ENCODE results near the gene ANK3. TPM values are rescaled to one million over a fixed set of nuclear protein-coding genes. Genes with fewer than 3 reads are reported as not detected.

The ANK3 gene
- total and polyA plus RNA-seq, 2 donors (not counting 3 experiments of a cell fraction or from before 2014, with no cell fraction given), result 0.88 to 8.5 TPM

DNA sequence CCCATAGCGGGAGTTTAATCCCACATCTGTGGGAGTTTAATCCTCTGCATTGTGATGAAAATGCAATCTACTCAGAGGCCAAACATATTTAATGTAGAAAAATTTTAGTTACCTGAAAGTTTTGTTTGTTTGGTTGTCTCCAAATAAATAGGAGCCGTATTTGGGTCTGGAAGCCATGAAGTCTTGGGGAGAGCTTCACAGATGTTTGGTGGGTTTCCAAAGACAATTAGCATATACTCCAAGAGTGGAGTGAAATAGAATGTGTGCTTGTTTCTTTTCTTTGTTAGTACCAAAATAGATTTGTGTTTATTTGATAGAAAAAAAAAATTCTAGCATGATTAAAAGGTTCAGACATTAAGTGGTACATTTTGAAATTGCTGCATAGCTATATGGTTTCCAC lies 50.9 kb downstream of the ANK3 start:
- CTCF ChIA-PET, result interaction anchor here (1.6 kb wide), 1 partner anchor 21 kb away, joined by 3 read pairs; no protein-coding TSS in a partner anchor
- no peaks in the 10 kb centered on the region for H3K36me3 ChIP-seq (ENCODE audit: control insufficient read depth in 2 of 2, extremely low read depth in 1 of 2, insufficient read depth in 2 of 2, low read length in 2 of 2)
- H3K27ac ChIP-seq (ENCODE audit: insufficient read depth, low read depth, low read length), result no peak overlapping the region
- FAIRE-seq, result no peak
- H3K4me3 ChIP-seq (replicated peaks in 1 of 3; ENCODE audit: insufficient read depth in 1 of 3, low read depth in 1 of 3, low read length in 3 of 3), result no peak overlapping the region
- H3K4me1 ChIP-seq (ENCODE audit: control insufficient read depth, extremely low read depth, insufficient read depth, low read length), result no peaks in the 10 kb centered on the region
- no peaks in the 10 kb centered on the region for H3K79me2 ChIP-seq (ENCODE audit: control insufficient read depth, insufficient read depth, low read length)
- H3K9me3 ChIP-seq (replicated peaks; ENCODE audit: control insufficient read depth, insufficient read depth, low read length), result no peaks in the 10 kb centered on the region
- no peaks in the 10 kb centered on the region for H3K9me1 ChIP-seq (replicated peaks; ENCODE audit: control insufficient read depth, extremely low read depth, insufficient read depth, low read length)
- H3K27me3 ChIP-seq (ENCODE audit: control insufficient read depth in 2 of 2, insufficient read depth in 2 of 2, low read length in 2 of 2), result no peaks in the 10 kb centered on the region
- TF ChIP-seq MYC (IDR thresholded peaks at IDR 0.05; ENCODE audit: low read depth, low read length), result no peak
- no peak for TF ChIP-seq EZH2 (IDR thresholded peaks at IDR 0.05; ENCODE audit: borderline replicate concordance, low read depth, low read length, severe bottlenecking)
- no peak for TF ChIP-seq FOS (IDR thresholded peaks at IDR 0.05; ENCODE audit: borderline replicate concordance, insufficient read depth, low read length)
- intact Hi-C loops (cut with micrococcal nuclease) (loop anchor here (5.0 kb wide), 1 partner anchor 131 kb away; no protein-coding TSS in a partner anchor), dilution Hi-C loops (cut with MboI; ENCODE audit: extremely low pct_ligation_motif_present, low sequenced_read_pairs) (no loop called here)
- POLR2A ChIA-PET, result no interaction called here
- H3K9ac ChIP-seq (replicated peaks; ENCODE audit: extremely low read depth, insufficient read depth, low read length), result no peak overlapping the region
- no peak for DNase-seq (ENCODE audit: low read depth, low spot score)
- H4K20me1 ChIP-seq (replicated peaks; ENCODE audit: control insufficient read depth, extremely low read depth, insufficient read depth, low read length), result no peaks in the 10 kb centered on the region
- H2AFZ ChIP-seq (ENCODE audit: low read depth, low read length), result no peak overlapping the region
- BruUV-seq (replicated peaks), result no TSS peak
- H3K4me2 ChIP-seq (ENCODE audit: insufficient read depth, low read length), result no peak overlapping the region

DNA sequence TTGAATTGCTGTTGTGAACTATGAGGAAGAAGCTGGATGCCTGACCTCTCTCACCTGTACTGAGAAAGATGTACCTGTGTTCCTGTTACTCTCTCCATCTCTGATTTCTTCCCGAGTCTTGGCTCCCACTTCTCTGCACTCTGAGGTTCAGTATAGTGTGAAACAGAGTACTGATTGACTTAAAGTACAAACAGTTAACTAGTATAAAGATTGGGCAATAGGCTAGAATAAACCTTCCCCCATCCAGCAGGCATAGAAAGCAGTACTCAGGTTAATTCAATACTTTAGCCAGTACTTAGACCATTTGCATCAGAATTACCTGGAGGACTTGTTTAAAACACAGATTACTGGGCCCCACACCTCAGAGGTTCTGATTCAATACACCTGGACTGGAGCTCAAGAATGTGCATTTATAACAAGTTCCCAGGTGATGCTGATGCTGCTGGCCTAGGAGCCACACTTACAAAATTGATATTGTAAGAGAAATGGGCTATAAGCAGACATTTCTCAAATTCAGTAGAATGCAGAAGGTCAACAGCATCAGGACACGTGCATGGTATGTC lies 51.6 kb downstream of the ANK3 start:
- Histone ChIP-seq H3K4me3 (replicated peaks in 1 of 3; ENCODE audit: insufficient read depth in 1 of 3, low read depth in 1 of 3, low read length in 3 of 3) (no peak overlapping the region), H3K27ac (ENCODE audit: insufficient read depth, low read depth, low read length) (no peak overlapping the region), H3K4me2 (ENCODE audit: insufficient read depth, low read length) (no peak overlapping the region), H2AFZ (ENCODE audit: low read depth, low read length) (no peak overlapping the region), H3K79me2 (ENCODE audit: control insufficient read depth, insufficient read depth, low read length) (no peaks in the 10 kb centered on the region), H3K9me1 (replicated peaks; ENCODE audit: control insufficient read depth, extremely low read depth, insufficient read depth, low read length) (no peaks in the 10 kb centered on the region), H3K4me1 (ENCODE audit: control insufficient read depth, extremely low read depth, insufficient read depth, low read length) (no peaks in the 10 kb centered on the region), H3K27me3 (ENCODE audit: control insufficient read depth in 2 of 2, insufficient read depth in 2 of 2, low read length in 2 of 2) (no peaks in the 10 kb centered on the region), H4K20me1 (replicated peaks; ENCODE audit: control insufficient read depth, extremely low read depth, insufficient read depth, low read length) (no peaks in the 10 kb centered on the region), H3K9me3 (replicated peaks; ENCODE audit: control insufficient read depth, insufficient read depth, low read length) (no peaks in the 10 kb centered on the region), H3K9ac (replicated peaks; ENCODE audit: extremely low read depth, insufficient read depth, low read length) (no peak overlapping the region), H3K36me3 (ENCODE audit: control insufficient read depth in 2 of 2, extremely low read depth in 1 of 2, insufficient read depth in 2 of 2, low read length in 2 of 2) (no peaks in the 10 kb centered on the region)
- CTCF ChIA-PET, result interaction anchor here (0.9 to 1.6 kb wide), 3 partner anchors 16 to 223 kb away, joined by 3 to 6 read pairs (median 3); no protein-coding TSS in a partner anchor
- no peak for DNase-seq (ENCODE audit: low read depth, low spot score)
- no TSS peak for BruUV-seq (replicated peaks)
- intact Hi-C loops (cut with micrococcal nuclease) (loop anchor here (5.0 kb wide), 1 partner anchor 131 kb away; no protein-coding TSS in a partner anchor), dilution Hi-C loops (cut with MboI; ENCODE audit: extremely low pct_ligation_motif_present, low sequenced_read_pairs) (no loop called here)
- POLR2A ChIA-PET, result no interaction called here
- TF ChIP-seq POLR2A (IDR thresholded peaks at IDR 0.05; ENCODE audit: low read depth, low read length) (no peak), JUN (IDR thresholded peaks at IDR 0.05; ENCODE audit: borderline replicate concordance, insufficient read depth, insufficient read length, low read depth) (no peak), MYC (IDR thresholded peaks at IDR 0.05; ENCODE audit: low read depth, low read length) (no peak), EZH2 (IDR thresholded peaks at IDR 0.05; ENCODE audit: borderline replicate concordance, low read depth, low read length, severe bottlenecking) (no peak), POLR2AphosphoS5 (IDR thresholded peaks at IDR 0.05; ENCODE audit: insufficient read depth, low read depth, low read length) (no peak), FOS (IDR thresholded peaks at IDR 0.05; ENCODE audit: borderline replicate concordance, insufficient read depth, low read length) (no peak), GATA2 (IDR thresholded peaks at IDR 0.05; ENCODE audit: insufficient read depth, insufficient read length, low read depth, low read length) (no peak)
- TF ChIP-seq, protein P1, sequence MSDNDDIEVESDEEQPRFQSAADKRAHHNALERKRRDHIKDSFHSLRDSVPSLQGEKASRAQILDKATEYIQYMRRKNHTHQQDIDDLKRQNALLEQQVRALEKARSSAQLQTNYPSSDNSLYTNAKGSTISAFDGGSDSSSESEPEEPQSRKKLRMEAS (IDR thresholded peaks at IDR 0.05; ENCODE audit: insufficient read depth, insufficient read length), result no peak
- TF ChIP-seq, protein P2, sequence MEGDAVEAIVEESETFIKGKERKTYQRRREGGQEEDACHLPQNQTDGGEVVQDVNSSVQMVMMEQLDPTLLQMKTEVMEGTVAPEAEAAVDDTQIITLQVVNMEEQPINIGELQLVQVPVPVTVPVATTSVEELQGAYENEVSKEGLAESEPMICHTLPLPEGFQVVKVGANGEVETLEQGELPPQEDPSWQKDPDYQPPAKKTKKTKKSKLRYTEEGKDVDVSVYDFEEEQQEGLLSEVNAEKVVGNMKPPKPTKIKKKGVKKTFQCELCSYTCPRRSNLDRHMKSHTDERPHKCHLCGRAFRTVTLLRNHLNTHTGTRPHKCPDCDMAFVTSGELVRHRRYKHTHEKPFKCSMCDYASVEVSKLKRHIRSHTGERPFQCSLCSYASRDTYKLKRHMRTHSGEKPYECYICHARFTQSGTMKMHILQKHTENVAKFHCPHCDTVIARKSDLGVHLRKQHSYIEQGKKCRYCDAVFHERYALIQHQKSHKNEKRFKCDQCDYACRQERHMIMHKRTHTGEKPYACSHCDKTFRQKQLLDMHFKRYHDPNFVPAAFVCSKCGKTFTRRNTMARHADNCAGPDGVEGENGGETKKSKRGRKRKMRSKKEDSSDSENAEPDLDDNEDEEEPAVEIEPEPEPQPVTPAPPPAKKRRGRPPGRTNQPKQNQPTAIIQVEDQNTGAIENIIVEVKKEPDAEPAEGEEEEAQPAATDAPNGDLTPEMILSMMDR (IDR thresholded peaks at IDR 0.05; ENCODE audit: extremely low read depth in 1 of 2, insufficient read depth in 1 of 2, low read depth in 1 of 2, low read length in 2 of 2), result no peak
- FAIRE-seq, result no peak
